HepG2 (cell line): ENCODE results near the gene AFG1L. TPM values are rescaled to one million over a fixed set of nuclear protein-coding genes. Genes with fewer than 3 reads are reported as not detected.

ENCODE experiments used
- ADNP ChIP-seq: sonication (generic); formaldehyde crosslinking; IDR thresholded peaks from 2 replicates; pipeline ENCODE4 v1.4.0; 2020; ENCODE audit warnings: missing genetic modification reagents
- ELF4 ChIP-seq: sonication (generic); formaldehyde crosslinking; IDR thresholded peaks from 2 replicates; pipeline ENCODE4 v1.5.0; 2020; ENCODE audit warnings: missing genetic modification reagents, mild to moderate bottlenecking, moderate library complexity, borderline replicate concordance
- HOXA5 ChIP-seq: sonication (generic); formaldehyde crosslinking; IDR thresholded peaks from 2 replicates; pipeline ENCODE4 v1.4.0; 2020; ENCODE audit warnings: missing genetic modification reagents
- KDM5B ChIP-seq: sonication (generic); formaldehyde crosslinking; IDR thresholded peaks from 2 replicates; pipeline ENCODE4 v1.4.0; 2020; ENCODE audit warnings: missing genetic modification reagents, mild to moderate bottlenecking, borderline replicate concordance
- MEIS1 ChIP-seq: sonication (generic); formaldehyde crosslinking; IDR thresholded peaks from 2 replicates; pipeline ENCODE4 v1.9.0; 2021; ENCODE audit warnings: mild to moderate bottlenecking, missing genetic modification reagents, moderate library complexity, borderline replicate concordance
- MEIS2 ChIP-seq: sonication (generic); formaldehyde crosslinking; IDR thresholded peaks from 2 replicates; pipeline ENCODE4 v1.9.0; 2021; ENCODE audit warnings: mild to moderate bottlenecking, missing genetic modification reagents
- MXI1 ChIP-seq: IDR thresholded peaks from 3 replicates; pipeline ENCODE4 v1.6.1; 2012; ENCODE audit warnings: low read depth, low read length, inconsistent platforms, borderline replicate concordance
- RORA ChIP-seq: sonication (generic); formaldehyde crosslinking; IDR thresholded peaks from 2 replicates; pipeline ENCODE4 v1.5.0; 2020; ENCODE audit warnings: mild to moderate bottlenecking, missing genetic modification reagents, moderate library complexity
- SETDB1 ChIP-seq: sonication (generic); formaldehyde crosslinking; IDR thresholded peaks from 2 replicates; pipeline ENCODE4 v1.5.1; 2020; ENCODE audit warnings: missing genetic modification reagents, mild to moderate bottlenecking, borderline replicate concordance
- TCF12 ChIP-seq, 2 experiments: fragments of 450-650 bp in 1 of 2; sonication (generic) in 1 of 2; formaldehyde crosslinking in 1 of 2; IDR thresholded peaks; 2 replicates each; pipeline versions ENCODE4 v1.6.1 to v1.8.0; 2017 to 2022; ENCODE audit warnings: antibody characterized with exemption in 1 of 2, mild to moderate bottlenecking in 1 of 2, missing genetic modification reagents in 1 of 2, moderate library complexity in 1 of 2
- ZBTB7A ChIP-seq: sonication (generic); formaldehyde crosslinking; IDR thresholded peaks from 2 replicates; pipeline ENCODE4 v1.8.0; 2022; ENCODE audit warnings: mild to moderate bottlenecking, missing genetic modification reagents
- ZNF143 ChIP-seq: sonication (generic); formaldehyde crosslinking; IDR thresholded peaks from 2 replicates; pipeline ENCODE4 v1.4.0; 2020; ENCODE audit warnings: missing genetic modification reagents
- ZNF235 ChIP-seq: sonication (generic); formaldehyde crosslinking; IDR thresholded peaks from 2 replicates; pipeline ENCODE4 v1.8.1; 2023; ENCODE audit warnings: mild to moderate bottlenecking, missing genetic modification reagents, borderline replicate concordance
- ZNF253 ChIP-seq: sonication (generic); formaldehyde crosslinking; IDR thresholded peaks from 2 replicates; pipeline ENCODE4 v1.8.0; 2022; ENCODE audit warnings: mild to moderate bottlenecking, missing genetic modification reagents, borderline replicate concordance
- ZNF30 ChIP-seq: sonication (generic); formaldehyde crosslinking; IDR thresholded peaks from 2 replicates; pipeline ENCODE4 v1.5.0; 2020; ENCODE audit warnings: mild to moderate bottlenecking, missing genetic modification reagents
- ZNF572 ChIP-seq: sonication (generic); formaldehyde crosslinking; IDR thresholded peaks from 2 replicates; pipeline ENCODE4 v1.5.1; 2020; ENCODE audit warnings: mild to moderate bottlenecking, missing genetic modification reagents
- ZNF776 ChIP-seq: sonication (generic); formaldehyde crosslinking; IDR thresholded peaks from 2 replicates; pipeline ENCODE4 v1.4.0; 2020; ENCODE audit warnings: mild to moderate bottlenecking, missing genetic modification reagents
- ZNF841 ChIP-seq: sonication (generic); formaldehyde crosslinking; IDR thresholded peaks from 2 replicates; pipeline ENCODE4 v1.8.1; 2023; ENCODE audit warnings: missing genetic modification reagents, borderline replicate concordance
- ZNF891 ChIP-seq: sonication (generic); formaldehyde crosslinking; IDR thresholded peaks from 2 replicates; pipeline ENCODE4 v1.5.0; 2020; ENCODE audit warnings: mild to moderate bottlenecking, missing genetic modification reagents
- polyA plus RNA-seq, 8 experiments: library from polyadenylated mRNA; depleted of rRNA in 3 of 8; stranded (reverse) in 7 of 8; unstranded in 1 of 8; fragments of >200 nt; fragmentation: Illumina TruSeq in 4 of 8; extraction: Trizol in 4 of 8; gene quantifications; 2 replicates each; pipeline versions ENCODE4 v1.2.1 to v1.2.3, GENCODE V29; 2011 to 2016; ENCODE audit warnings: low read depth in 4 of 8, missing spikeins in 1 of 8, mixed read lengths in 1 of 8; ENCODE audit not compliant: insufficient read depth in 1 of 8
- total RNA-seq, 5 experiments: library from RNA; depleted of rRNA; stranded (reverse); fragments of >200 nt; fragmentation: Illumina TruSeq; extraction: Trizol; gene quantifications; 2 replicates each; pipeline ENCODE4 v1.2.3, GENCODE V29; 2016; ENCODE audit warnings: low read depth in 1 of 5
- TF ChIP-seq, protein P1 (sequence below): sonication (generic); formaldehyde crosslinking; IDR thresholded peaks from 2 replicates; pipeline ENCODE4 v1.4.0; 2020; ENCODE audit warnings: missing genetic modification reagents, borderline replicate concordance
- TF ChIP-seq, protein P2 (sequence below): sonication (generic); formaldehyde crosslinking; IDR thresholded peaks from 2 replicates; pipeline ENCODE4 v1.4.0; 2020; ENCODE audit warnings: missing genetic modification reagents
- TF ChIP-seq, protein P3 (sequence below): sonication (generic); formaldehyde crosslinking; IDR thresholded peaks from 2 replicates; pipeline ENCODE4 v1.9.0; 2021; ENCODE audit warnings: missing genetic modification reagents, borderline replicate concordance
- TF ChIP-seq, protein P4 (sequence below): sonication (generic); formaldehyde crosslinking; IDR thresholded peaks from 2 replicates; pipeline ENCODE4 v1.8.1; 2023; ENCODE audit warnings: mild to moderate bottlenecking, moderate library complexity, missing genetic modification reagents

The AFG1L gene
- total and polyA plus RNA-seq, 2 of the 13 experiments (the other 11 are each of a cell fraction or from before 2014, with no cell fraction given), result 3.1 to 14.0 TPM

DNA sequence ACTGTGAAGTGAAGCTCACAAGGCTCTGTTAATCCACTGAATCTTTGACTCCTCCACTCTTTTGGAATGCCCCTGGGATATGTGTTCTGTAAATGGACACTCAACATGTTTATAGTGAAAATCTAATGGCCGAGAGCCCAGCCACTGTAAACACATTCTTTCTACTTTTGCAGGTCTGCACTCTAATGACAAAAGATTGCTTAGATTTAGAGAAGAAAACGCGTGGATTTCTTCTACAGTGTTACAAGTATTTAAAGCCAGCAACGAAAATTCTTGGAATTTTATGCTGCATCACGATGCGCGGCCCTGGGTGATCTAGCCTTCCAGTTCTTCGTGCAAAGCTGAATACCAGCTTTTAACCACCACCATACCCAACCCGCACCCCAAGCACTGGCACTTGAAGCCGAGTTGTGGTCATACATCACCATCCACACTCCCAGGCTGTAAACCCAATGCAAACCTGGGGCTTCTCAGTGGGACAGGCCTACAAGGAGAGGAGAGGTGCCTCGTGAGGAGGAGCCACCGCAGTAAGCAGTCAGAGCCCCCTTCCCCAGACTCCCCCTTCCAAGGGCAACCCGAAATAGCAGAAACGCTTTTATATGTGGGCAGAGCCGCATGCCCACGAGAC lies 262.1 kb downstream of the AFG1L start (continued):
- no peak for TF ChIP-seq SETDB1 (CRISPR knock-in tag)
- TF ChIP-seq RORA (CRISPR knock-in tag), result no peak
- TF ChIP-seq HOXA5 (CRISPR knock-in tag), result 0 out of 2 replicates have a peak, but pooled peaks have one; percentile 19
- TF ChIP-seq ZNF572 (CRISPR knock-in tag), result 0 out of 2 replicates have a peak, but pooled peaks have one; percentile 33
- no peak for TF ChIP-seq ADNP
- TF ChIP-seq ZNF841 (CRISPR knock-in tag), result no peak
- TF ChIP-seq, protein P1, sequence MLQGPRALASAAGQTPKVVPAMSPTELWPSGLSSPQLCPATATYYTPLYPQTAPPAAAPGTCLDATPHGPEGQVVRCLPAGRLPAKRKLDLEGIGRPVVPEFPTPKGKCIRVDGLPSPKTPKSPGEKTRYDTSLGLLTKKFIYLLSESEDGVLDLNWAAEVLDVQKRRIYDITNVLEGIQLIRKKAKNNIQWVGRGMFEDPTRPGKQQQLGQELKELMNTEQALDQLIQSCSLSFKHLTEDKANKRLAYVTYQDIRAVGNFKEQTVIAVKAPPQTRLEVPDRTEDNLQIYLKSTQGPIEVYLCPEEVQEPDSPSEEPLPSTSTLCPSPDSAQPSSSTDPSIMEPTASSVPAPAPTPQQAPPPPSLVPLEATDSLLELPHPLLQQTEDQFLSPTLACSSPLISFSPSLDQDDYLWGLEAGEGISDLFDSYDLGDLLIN, result no peak
- no peak for TF ChIP-seq TCF12 (IDR thresholded peaks at IDR 0.05)
- no peak for TF ChIP-seq TCF12 (CRISPR knock-in tag; IDR thresholded peaks at IDR 0.05)
- TF ChIP-seq, protein P2, sequence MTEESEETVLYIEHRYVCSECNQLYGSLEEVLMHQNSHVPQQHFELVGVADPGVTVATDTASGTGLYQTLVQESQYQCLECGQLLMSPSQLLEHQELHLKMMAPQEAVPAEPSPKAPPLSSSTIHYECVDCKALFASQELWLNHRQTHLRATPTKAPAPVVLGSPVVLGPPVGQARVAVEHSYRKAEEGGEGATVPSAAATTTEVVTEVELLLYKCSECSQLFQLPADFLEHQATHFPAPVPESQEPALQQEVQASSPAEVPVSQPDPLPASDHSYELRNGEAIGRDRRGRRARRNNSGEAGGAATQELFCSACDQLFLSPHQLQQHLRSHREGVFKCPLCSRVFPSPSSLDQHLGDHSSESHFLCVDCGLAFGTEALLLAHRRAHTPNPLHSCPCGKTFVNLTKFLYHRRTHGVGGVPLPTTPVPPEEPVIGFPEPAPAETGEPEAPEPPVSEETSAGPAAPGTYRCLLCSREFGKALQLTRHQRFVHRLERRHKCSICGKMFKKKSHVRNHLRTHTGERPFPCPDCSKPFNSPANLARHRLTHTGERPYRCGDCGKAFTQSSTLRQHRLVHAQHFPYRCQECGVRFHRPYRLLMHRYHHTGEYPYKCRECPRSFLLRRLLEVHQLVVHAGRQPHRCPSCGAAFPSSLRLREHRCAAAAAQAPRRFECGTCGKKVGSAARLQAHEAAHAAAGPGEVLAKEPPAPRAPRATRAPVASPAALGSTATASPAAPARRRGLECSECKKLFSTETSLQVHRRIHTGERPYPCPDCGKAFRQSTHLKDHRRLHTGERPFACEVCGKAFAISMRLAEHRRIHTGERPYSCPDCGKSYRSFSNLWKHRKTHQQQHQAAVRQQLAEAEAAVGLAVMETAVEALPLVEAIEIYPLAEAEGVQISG (CRISPR knock-in tag), result no peak
- TF ChIP-seq ZNF253 (CRISPR knock-in tag), result no peak
- TF ChIP-seq, protein P3, sequence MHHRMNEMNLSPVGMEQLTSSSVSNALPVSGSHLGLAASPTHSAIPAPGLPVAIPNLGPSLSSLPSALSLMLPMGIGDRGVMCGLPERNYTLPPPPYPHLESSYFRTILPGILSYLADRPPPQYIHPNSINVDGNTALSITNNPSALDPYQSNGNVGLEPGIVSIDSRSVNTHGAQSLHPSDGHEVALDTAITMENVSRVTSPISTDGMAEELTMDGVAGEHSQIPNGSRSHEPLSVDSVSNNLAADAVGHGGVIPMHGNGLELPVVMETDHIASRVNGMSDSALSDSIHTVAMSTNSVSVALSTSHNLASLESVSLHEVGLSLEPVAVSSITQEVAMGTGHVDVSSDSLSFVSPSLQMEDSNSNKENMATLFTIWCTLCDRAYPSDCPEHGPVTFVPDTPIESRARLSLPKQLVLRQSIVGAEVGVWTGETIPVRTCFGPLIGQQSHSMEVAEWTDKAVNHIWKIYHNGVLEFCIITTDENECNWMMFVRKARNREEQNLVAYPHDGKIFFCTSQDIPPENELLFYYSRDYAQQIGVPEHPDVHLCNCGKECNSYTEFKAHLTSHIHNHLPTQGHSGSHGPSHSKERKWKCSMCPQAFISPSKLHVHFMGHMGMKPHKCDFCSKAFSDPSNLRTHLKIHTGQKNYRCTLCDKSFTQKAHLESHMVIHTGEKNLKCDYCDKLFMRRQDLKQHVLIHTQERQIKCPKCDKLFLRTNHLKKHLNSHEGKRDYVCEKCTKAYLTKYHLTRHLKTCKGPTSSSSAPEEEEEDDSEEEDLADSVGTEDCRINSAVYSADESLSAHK (CRISPR knock-in tag), result no peak
- TF ChIP-seq, protein P4, sequence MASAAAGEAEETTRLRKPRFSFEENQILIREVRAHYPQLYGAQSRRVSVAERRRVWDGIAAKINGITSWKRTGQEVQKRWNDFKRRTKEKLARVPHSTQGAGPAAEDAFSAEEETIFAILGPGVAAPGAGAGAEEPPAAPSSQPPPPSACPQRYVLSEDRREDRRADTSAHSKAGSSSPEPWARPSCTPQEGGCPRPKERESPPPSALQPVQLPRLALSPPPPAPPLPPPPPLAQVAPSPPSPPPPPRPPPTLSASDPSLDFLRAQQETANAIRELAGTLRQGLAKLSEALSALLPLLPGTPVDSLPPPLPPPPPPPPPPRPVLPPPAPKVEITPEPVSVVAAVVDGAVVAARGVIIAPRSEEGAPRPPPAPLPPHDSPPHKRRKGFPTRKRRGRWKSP (CRISPR knock-in tag), result peak; percentile 12; the same call in 1 of the 2 replicates
- TF ChIP-seq MEIS1 (CRISPR knock-in tag), result no peak
- peak; percentile 18; the same call in 1 of the 2 replicates for TF ChIP-seq ZNF235
- no peak for TF ChIP-seq MEIS2 (CRISPR knock-in tag)
- no peak for TF ChIP-seq ELF4 (CRISPR knock-in tag)
- TF ChIP-seq MXI1, result no peak
- TF ChIP-seq ZNF143 (CRISPR knock-in tag), result no peak
- no peak for TF ChIP-seq KDM5B
- TF ChIP-seq ZBTB7A (CRISPR knock-in tag), result no peak
- no peak for TF ChIP-seq ZNF776
- no peak for TF ChIP-seq ZNF30
- TF ChIP-seq ZNF891, result 0 out of 2 replicates have a peak, but pooled peaks have one; percentile 19
